ENCODE data around the gene FFAR1.

Gene FFAR1

GRCh38 chr19:35347171-35347929, at the start of gene FFAR1:
FFAR1 (plus strand) TSS chr19:35347902; CDS start chr19:35351552, 3,650 bp downstream.
- in situ Hi-C loops (cut with HindIII; ENCODE audit: low sequenced_read_pairs) = no loop called here

GRCh38 chr19:35297922-35298321, 49.8 kb upstream of the FFAR1 start:
- in situ Hi-C loops (cut with HindIII; ENCODE audit: low sequenced_read_pairs) = loop anchor here (25.0 kb wide), 1 partner anchor 139 kb away; the partner anchor contains the start of gene FFAR2

DNA sequence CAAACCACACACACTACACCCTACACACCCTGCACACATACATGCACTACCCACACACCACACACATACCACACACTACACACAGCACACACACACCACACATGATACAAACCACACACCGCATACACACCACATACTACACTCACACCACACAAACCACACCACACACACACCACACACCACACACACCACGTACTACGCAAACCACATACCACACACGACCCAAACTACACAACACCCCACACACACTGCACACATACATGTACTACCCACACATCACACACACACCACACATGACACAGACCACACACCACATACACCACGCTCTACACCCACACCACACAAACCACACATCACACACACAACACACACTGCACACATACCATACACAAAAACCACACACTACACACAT, 49.1 kb upstream of the FFAR1 start:
- in situ Hi-C loops (cut with HindIII; ENCODE audit: low sequenced_read_pairs) = loop anchor here (25.0 kb wide), 1 partner anchor 139 kb away; the partner anchor contains the start of gene FFAR2

- in situ Hi-C loops (cut with HindIII; ENCODE audit: low sequenced_read_pairs) = loop anchor here (25.0 kb wide), 1 partner anchor 138 kb away; the partner anchor contains the start of gene FFAR2
These were observed 48.0 kb upstream of the FFAR1 start for GRCh38 chr19:35299523-35300338.

DNA sequence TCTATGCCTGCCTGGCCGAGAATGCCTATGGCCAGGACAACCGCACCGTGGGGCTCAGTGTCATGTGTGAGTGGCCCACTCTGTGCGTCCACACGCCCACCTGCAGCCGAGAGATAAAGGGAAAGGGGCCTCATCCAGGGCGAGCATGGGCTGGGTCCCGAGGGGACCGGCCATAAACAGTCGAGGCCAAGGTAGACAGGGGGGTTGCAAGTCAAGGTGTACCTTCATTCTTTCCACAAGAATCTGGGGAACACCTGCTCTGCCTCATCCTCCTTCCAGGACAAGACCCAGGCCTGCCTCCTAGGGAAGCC, 47.4 kb upstream of the FFAR1 start:
- in situ Hi-C loops (cut with HindIII; ENCODE audit: low sequenced_read_pairs) = no loop called here

- in situ Hi-C loops (cut with HindIII; ENCODE audit: low sequenced_read_pairs) = no loop called here
These were observed 45.7 kb upstream of the FFAR1 start for GRCh38 chr19:35301961-35302360.

DNA sequence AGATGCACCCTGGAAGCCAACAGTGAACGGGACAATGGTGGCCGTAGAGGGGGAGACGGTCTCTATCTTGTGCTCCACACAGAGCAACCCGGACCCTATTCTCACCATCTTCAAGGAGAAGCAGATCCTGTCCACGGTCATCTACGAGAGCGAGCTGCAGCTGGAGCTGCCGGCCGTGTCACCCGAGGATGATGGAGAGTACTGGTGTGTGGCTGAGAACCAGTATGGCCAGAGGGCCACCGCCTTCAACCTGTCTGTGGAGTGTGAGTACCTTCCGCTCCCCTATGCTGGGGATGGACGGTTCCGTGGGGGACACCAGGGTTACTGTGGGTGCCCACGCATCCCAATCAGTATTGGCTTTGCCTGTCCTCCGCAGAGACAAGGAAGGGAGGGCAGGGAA, 45.3 kb upstream of the FFAR1 start:
- in situ Hi-C loops (cut with HindIII; ENCODE audit: low sequenced_read_pairs) = no loop called here

- in situ Hi-C loops (cut with HindIII; ENCODE audit: low sequenced_read_pairs) = no loop called here
These were observed 44.3 kb upstream of the FFAR1 start for GRCh38 chr19:35303357-35303915.

GRCh38 chr19:35304036-35304435, 43.7 kb upstream of the FFAR1 start:
- in situ Hi-C loops (cut with HindIII; ENCODE audit: low sequenced_read_pairs) = no loop called here

- in situ Hi-C loops (cut with HindIII; ENCODE audit: low sequenced_read_pairs) = no loop called here
These were observed 42.5 kb upstream of the FFAR1 start for GRCh38 chr19:35305181-35305580.

- in situ Hi-C loops (cut with HindIII; ENCODE audit: low sequenced_read_pairs) = no loop called here
These were observed 41.0 kb upstream of the FFAR1 start for GRCh38 chr19:35306473-35307246.

DNA sequence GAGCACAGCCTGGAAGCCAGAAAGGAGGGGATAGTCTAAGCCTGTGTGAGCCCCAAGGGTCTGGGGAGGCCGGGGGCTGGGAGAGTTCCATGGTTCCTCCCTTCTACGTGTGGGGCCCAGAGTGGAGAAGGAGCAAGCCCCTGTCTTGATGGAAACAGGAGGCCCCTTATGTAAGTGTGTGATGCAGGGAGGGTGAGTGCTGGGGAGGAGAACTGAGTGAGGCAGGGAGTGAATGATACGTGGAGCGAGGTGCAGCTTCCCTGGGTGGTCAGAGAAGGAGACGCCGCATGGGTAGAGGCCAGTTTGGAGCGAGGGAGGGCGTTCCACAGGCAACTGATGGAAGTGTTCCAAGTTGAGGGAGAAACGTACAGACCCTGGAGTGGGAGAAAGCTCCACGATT, 39.8 kb upstream of the FFAR1 start:
- in situ Hi-C loops (cut with HindIII; ENCODE audit: low sequenced_read_pairs) = no loop called here

- in situ Hi-C loops (cut with HindIII; ENCODE audit: low sequenced_read_pairs) = no loop called here
These were observed 38.8 kb upstream of the FFAR1 start for GRCh38 chr19:35308910-35309309.

DNA sequence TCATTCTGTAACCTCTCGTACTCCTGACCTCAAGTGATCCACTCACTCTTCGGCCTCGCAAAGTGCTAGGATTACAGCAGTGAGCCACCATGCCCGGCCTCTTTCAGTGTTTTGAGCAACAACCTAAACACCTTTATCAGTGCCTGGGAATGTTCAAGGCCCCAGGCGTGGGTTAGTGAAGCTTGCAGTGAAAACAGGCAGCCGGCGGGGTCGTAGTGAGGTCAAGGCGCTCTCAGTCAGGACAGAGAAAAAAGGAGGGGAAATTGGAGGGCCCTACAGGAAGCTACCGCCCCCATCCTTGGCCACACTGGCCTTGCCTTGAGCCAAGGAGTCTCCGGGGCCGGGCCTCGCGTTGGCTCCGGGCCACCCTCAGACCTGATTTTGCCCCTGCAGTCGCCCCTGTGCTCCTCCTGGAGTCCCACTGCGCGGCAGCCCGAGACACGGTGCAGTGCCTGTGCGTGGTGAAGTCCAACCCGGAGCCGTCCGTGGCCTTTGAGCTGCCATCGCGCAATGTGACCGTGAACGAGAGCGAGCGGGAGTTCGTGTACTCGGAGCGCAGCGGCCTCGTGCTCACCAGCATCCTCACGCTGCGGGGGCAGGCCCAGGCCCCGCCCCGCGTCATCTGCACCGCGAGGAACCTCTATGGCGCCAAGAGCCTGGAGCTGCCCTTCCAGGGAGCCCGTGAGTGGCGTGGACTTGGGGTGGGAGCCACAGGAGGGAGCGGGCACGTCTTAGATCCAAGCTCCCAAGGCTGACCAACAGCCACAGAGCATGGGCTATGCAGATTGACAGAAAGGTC, 38.0 kb upstream of the FFAR1 start:
- in situ Hi-C loops (cut with HindIII; ENCODE audit: low sequenced_read_pairs) = no loop called here

- in situ Hi-C loops (cut with HindIII; ENCODE audit: low sequenced_read_pairs) = no loop called here
These were observed 37.4 kb upstream of the FFAR1 start for GRCh38 chr19:35310331-35310730.

DNA sequence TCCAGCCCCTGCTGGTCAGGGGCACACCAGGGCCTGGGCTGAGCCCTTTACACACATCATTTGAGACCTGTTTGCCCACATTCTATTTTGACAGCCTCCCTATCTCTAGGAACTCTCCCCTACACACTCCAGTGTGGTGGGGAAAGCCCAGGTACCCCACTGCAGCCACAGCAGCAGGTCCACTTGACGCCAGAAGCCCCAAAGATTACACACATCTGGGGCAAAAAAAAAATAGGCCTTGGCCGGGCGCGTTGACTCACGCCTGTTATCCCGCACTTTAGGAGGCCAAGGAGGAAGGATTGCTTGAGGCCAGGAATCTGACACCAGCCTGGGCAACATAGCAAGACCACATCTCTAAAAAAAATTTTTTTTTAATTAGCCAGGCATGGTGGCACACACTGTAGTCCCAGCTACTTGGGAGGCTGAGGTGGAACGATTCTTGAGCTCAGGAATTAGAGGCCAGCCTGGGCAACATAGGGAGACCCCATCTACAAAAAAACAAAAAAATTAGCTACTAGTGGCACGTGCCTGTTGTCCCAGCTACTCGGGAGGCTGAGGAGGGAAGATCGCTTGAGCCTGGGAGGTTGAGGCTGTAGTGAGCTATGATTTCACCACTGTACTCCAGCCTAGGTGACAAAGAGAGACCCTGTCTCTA, 36.8 kb upstream of the FFAR1 start:
- in situ Hi-C loops (cut with HindIII; ENCODE audit: low sequenced_read_pairs) = no loop called here

- in situ Hi-C loops (cut with HindIII; ENCODE audit: low sequenced_read_pairs) = no loop called here
These were observed 35.6 kb upstream of the FFAR1 start for GRCh38 chr19:35311901-35312665.

DNA sequence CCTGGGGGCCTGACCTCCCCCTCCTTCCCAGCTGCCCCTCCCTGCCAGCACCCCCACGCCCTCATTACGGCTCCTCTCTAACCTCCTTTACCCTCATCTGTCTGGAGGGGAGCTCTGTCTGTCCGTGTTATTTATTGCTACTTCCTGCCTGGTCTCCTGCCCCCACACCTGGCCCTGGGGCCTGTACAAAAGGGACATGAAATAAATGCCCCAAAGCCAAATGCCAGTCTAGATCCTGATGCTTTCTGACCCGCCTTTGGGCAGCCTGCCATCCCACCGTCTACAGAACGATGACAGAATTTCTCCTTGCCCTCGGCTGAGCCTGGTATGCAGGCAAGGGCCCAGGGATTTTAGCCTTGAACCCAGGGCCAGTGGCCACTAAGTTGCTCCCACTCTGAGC, 34.1 kb upstream of the FFAR1 start:
- in situ Hi-C loops (cut with HindIII; ENCODE audit: low sequenced_read_pairs) = no loop called here

DNA sequence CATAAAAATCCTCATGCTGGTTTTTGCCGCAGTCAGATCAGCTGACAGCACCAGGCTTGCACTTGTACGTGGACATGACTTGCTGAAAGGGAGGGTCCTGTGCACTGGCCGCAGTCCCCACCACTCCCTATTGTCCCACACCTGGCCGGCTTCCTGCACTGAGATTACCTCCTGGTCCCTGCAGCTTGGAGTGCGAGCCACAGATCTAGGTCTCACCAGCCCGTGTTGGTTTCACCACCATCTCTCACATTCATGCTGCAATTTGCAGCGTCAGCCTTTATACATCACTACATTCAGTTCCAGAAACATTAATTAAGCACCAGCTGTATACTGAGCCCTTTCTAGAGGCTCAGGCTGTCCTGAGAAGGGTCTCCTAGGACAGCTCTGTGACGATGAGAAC, 33.7 kb upstream of the FFAR1 start:
- in situ Hi-C loops (cut with HindIII; ENCODE audit: low sequenced_read_pairs) = no loop called here
